ENCODE results near the gene ULK2. TPM values are rescaled to one million over a fixed set of nuclear protein-coding genes. Genes with fewer than 3 reads are reported as not detected.

ULK2 gene
- total and polyA plus RNA-seq, 12 donors: 9.5 to 32.0 (median 15.1) TPM

- 90 to 93% (median 91%) methylated on average over 11 to 13 of the region's 13 CpGs for WGBS, 4 donors
- no peak for TF ChIP-seq POLR2A (IDR thresholded peaks at IDR 0.05)
- no peak for TF ChIP-seq CTCF (IDR thresholded peaks at IDR 0.05)
- peaks cover 6 to 8% of the 10 kb centered on the region in 2 donors for H3K4me1 ChIP-seq (replicated peaks in 1 of 2)
- no peaks in the 10 kb centered on the region for H3K9me3 ChIP-seq (replicated peaks in 1 of 3)
- no peaks in the 10 kb centered on the region for H3K36me3 ChIP-seq (replicated peaks in 1 of 2)
- DNase-seq: no peak
- no peak overlapping the region for H3K4me3 ChIP-seq
- H3K27me3 ChIP-seq: no peaks in the 10 kb centered on the region
- intact Hi-C loops (cut with DNase I): loop anchor here in 1 of 2 donors (10.0 kb wide), 1 partner anchor 72 kb away; no protein-coding TSS in a partner anchor
- no peak overlapping the region for H3K27ac ChIP-seq
These were observed 120.5 kb downstream of the ULK2 start for GRCh38 chr17:19747159-19747719.

DNA sequence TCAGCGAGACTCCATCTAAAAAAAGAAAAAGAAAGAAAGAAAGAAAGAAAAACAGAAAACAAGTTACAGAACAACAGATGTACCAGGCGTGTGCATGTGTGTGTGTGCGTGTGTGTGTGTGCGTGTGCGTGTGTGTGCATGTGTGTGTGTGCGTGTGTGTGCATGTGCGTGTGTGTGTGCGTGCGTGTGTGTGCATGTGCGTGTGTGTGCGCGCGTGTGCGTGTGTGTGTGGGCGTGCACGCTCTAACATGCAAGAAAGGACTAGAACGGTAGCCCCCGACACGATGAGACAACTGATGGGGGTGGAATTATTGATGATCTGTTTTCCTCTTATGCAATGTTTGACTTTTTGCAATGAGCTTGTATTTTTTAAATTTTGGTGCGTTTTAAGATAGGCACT is 121.2 kb downstream of the ULK2 start:
- no peak for TF ChIP-seq CTCF (IDR thresholded peaks at IDR 0.05)
- Histone ChIP-seq H3K36me3 (replicated peaks in 1 of 2) (no peaks in the 10 kb centered on the region), H3K4me1 (replicated peaks in 1 of 2) (peaks cover 6 to 8% of the 10 kb centered on the region in 2 donors), H3K27ac (no peak overlapping the region), H3K4me3 (no peak overlapping the region), H3K27me3 (no peaks in the 10 kb centered on the region), H3K9me3 (replicated peaks in 1 of 3) (no peaks in the 10 kb centered on the region)
- intact Hi-C loops (cut with DNase I): loop anchor here in 1 of 2 donors (10.0 kb wide), 1 partner anchor 72 kb away; no protein-coding TSS in a partner anchor
- DNase-seq: no peak
- 85 to 91% (median 90%) methylated on average over 20 of the region's 20 CpGs for WGBS, 4 donors

DNA sequence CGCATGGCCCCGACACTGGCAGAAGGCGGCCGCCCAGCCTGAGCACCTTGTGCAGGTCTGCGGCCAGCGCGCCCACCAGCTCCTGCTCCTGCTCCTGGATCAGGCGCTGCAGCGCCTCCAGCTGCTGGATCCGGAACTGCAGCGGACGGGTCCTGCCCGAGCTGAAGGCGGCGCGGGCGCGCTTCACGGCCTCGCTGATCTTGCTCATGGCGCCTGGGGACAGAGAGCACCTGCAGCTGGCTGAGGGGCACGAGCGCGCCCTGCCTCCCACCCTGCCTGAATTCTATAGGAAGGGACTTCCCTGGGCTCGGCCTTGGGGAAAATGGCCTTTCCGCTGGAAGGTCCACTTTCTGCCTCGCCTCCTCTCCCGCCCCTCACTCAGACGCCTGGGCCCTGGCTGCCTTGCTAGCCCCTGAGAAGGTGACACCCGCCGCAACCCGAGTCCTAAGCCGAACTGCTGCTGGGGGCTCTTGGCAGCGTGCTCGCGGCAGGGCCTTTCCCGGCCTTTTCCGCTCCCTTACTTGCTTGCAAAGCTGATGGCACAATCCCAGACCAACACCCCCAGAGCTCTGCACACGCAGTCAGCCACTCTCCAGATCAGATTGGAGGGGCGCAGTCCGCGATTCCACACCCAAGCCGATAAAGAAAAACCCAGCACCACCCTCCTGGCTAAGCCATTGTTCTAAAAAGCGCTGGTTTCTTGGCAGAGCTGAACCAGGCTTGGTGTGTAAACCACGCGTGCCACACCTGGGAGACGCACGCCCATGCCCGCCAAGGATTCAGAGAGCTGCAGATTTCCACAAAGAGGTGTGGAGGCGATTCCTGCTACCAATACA is 122.6 kb downstream of the ULK2 start:
- peak; percentile 90 to 97 (median 95) for DNase-seq
- peak overlapping the region in 2 of 4 donors; percentile 28 to 53 for H3K4me3 ChIP-seq
- no peaks in the 10 kb centered on the region for H3K27me3 ChIP-seq
- peak overlapping the region in 2 of 5 donors; percentile 5 to 12 for H3K27ac ChIP-seq
- H3K4me1 ChIP-seq (replicated peaks in 1 of 2): peaks cover 6 to 8% of the 10 kb centered on the region in 2 donors
- intact Hi-C loops (cut with DNase I): loop anchor here in 1 of 2 donors (10.0 kb wide), 1 partner anchor 70 kb away; no protein-coding TSS in a partner anchor
- no peaks in the 10 kb centered on the region for H3K36me3 ChIP-seq (replicated peaks in 1 of 2)
- no peaks in the 10 kb centered on the region for H3K9me3 ChIP-seq (replicated peaks in 1 of 3)
- 29 to 64% (median 45%) methylated on average over 16 to 50 of the region's 50 CpGs for WGBS, 4 donors
- peak; percentile 67 to 98 (median 92) for TF ChIP-seq CTCF (IDR thresholded peaks at IDR 0.05)
- peak in 1 of 2 donors; percentile 18 for TF ChIP-seq POLR2A (IDR thresholded peaks at IDR 0.05)

DNA sequence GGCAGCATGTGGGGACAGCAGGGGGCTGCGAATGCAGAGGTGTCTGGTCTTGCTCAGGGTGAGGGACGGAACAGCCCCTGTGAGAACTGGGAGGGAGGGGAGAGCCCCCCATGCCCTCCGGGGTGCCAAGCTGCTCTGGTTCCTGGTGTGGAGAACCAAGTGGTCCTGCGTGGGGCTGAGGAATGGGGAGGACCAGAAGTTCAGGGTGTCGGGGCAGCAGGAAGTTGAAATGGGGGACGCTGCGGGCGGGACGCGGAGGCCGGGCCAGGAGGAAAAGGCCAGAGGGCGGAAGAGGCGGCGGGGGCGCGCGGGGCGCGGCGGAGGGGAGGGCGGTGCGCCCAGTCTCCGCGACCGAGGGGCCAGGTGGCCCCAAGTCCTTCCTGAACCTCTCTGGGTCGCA is 123.2 kb downstream of the ULK2 start:
- TF ChIP-seq POLR2A (IDR thresholded peaks at IDR 0.05) (no peak), CTCF (IDR thresholded peaks at IDR 0.05) (no peak)
- H3K4me1 ChIP-seq (replicated peaks in 1 of 2): peaks cover 6 to 8% of the 10 kb centered on the region in 2 donors
- no peaks in the 10 kb centered on the region for H3K9me3 ChIP-seq (replicated peaks in 1 of 3)
- intact Hi-C loops (cut with DNase I): loop anchor here in 1 of 2 donors (10.0 kb wide), 1 partner anchor 70 kb away; no protein-coding TSS in a partner anchor
- no peak for DNase-seq
- H3K27ac ChIP-seq: peak overlapping the region in 2 of 5 donors; percentile 5 to 12
- no peaks in the 10 kb centered on the region for H3K36me3 ChIP-seq (replicated peaks in 1 of 2)
- 7 to 16% (median 10%) methylated on average over 11 to 25 of the region's 26 CpGs for WGBS, 4 donors
- peak overlapping the region in 2 of 4 donors; percentile 28 to 53 for H3K4me3 ChIP-seq
- H3K27me3 ChIP-seq: no peaks in the 10 kb centered on the region

All from adrenal gland (tissue), 12 donors.